Rectal smooth muscle tissue (tissue), 1 donor: ENCODE measurements around the gene ABO.
"Not testable (repeated sequence)": the region's sequence is repeated elsewhere in the genome, so short reads cannot be mapped to it uniquely, and the experiment has no call there.

ENCODE experiments used
- H3K27ac ChIP-seq: one replicate; pipeline ENCODE4 v1.7.0; 2013; ENCODE audit warnings: low read depth, low read length, inconsistent platforms
- H3K27me3 ChIP-seq: one replicate; pipeline ENCODE4 v1.7.0; 2013; ENCODE audit warnings: low read length; ENCODE audit not compliant: control insufficient read depth, insufficient read depth
- H3K36me3 ChIP-seq: one replicate; pipeline ENCODE4 v1.7.0; 2013; ENCODE audit warnings: low read length; ENCODE audit not compliant: control insufficient read depth, insufficient read depth
- H3K4me1 ChIP-seq: one replicate; pipeline ENCODE4 v1.7.0; 2013; ENCODE audit warnings: low read length; ENCODE audit not compliant: control insufficient read depth, insufficient read depth
- H3K4me3 ChIP-seq: one replicate; pipeline ENCODE4 v1.7.0; 2013; ENCODE audit warnings: low read length
- H3K9ac ChIP-seq: one replicate; pipeline ENCODE4 v1.7.0; 2013; ENCODE audit warnings: low read length

Gene ABO

GRCh38 chr9:133218049-133218975 is 56.7 kb downstream of the ABO start:
- H3K27ac ChIP-seq, H3K36me3 ChIP-seq, H3K27me3 ChIP-seq, H3K4me3 ChIP-seq, H3K4me1 ChIP-seq, H3K9ac ChIP-seq: not testable (repeated sequence)

GRCh38 chr9:133217333-133217988 is 57.5 kb downstream of the ABO start:
- not testable (repeated sequence) for H3K4me3 ChIP-seq, H3K36me3 ChIP-seq, H3K27me3 ChIP-seq, H3K9ac ChIP-seq, H3K27ac ChIP-seq, H3K4me1 ChIP-seq

- not testable (repeated sequence) for H3K27ac ChIP-seq, H3K9ac ChIP-seq, H3K36me3 ChIP-seq, H3K27me3 ChIP-seq, H3K4me3 ChIP-seq, H3K4me1 ChIP-seq
Observed at GRCh38 chr9:133214276-133214675, 60.7 kb downstream of the ABO start.

GRCh38 chr9:133210609-133211008 is 64.4 kb downstream of the ABO start:
- Histone ChIP-seq H3K36me3 (no peaks in the 10 kb centered on the region), H3K9ac (no peak overlapping the region), H3K4me1 (no peaks in the 10 kb centered on the region), H3K27me3 (peaks cover 5% of the 10 kb centered on the region), H3K4me3 (no peak overlapping the region), H3K27ac (no peak overlapping the region)

- H3K4me1 ChIP-seq = no peaks in the 10 kb centered on the region
- H3K27me3 ChIP-seq = peaks cover 5% of the 10 kb centered on the region
- no peaks in the 10 kb centered on the region for H3K36me3 ChIP-seq
- H3K4me3 ChIP-seq = no peak overlapping the region
- no peak overlapping the region for H3K27ac ChIP-seq
- H3K9ac ChIP-seq = no peak overlapping the region
Observed at GRCh38 chr9:133210202-133210532, 64.8 kb downstream of the ABO start.

GRCh38 chr9:133209327-133210201 is 65.4 kb downstream of the ABO start:
- not testable (repeated sequence) for H3K36me3 ChIP-seq, H3K4me1 ChIP-seq, H3K27me3 ChIP-seq, H3K27ac ChIP-seq, H3K4me3 ChIP-seq, H3K9ac ChIP-seq

- not testable (repeated sequence) for H3K27ac ChIP-seq, H3K9ac ChIP-seq, H3K27me3 ChIP-seq, H3K36me3 ChIP-seq, H3K4me1 ChIP-seq, H3K4me3 ChIP-seq
Observed at GRCh38 chr9:133208880-133209300, 66.1 kb downstream of the ABO start, which contains the start of gene OBP2B. TSS of gene OBP2B (minus strand) at chr9:133209250. CDS start at chr9:133209199, 51 bp downstream.

GRCh38 chr9:133208171-133208879 is 66.7 kb downstream of the ABO start:
- not testable (repeated sequence) for H3K4me1 ChIP-seq, H3K9ac ChIP-seq, H3K36me3 ChIP-seq, H3K27ac ChIP-seq, H3K4me3 ChIP-seq, H3K27me3 ChIP-seq

- Histone ChIP-seq H3K4me3 (no peak overlapping the region), H3K36me3 (no peaks in the 10 kb centered on the region), H3K27ac (no peak overlapping the region), H3K9ac (no peak overlapping the region), H3K27me3 (peaks cover 5% of the 10 kb centered on the region), H3K4me1 (no peaks in the 10 kb centered on the region)
Observed at GRCh38 chr9:133207540-133208170, 67.3 kb downstream of the ABO start.

GRCh38 chr9:133207021-133207531 is 67.9 kb downstream of the ABO start:
- Histone ChIP-seq H3K36me3 (no peaks in the 10 kb centered on the region), H3K27ac (no peak overlapping the region), H3K4me1 (no peaks in the 10 kb centered on the region), H3K4me3 (no peak overlapping the region), H3K9ac (no peak overlapping the region), H3K27me3 (peaks cover 5% of the 10 kb centered on the region)

GRCh38 chr9:133205996-133206931 is 68.7 kb downstream of the ABO start:
- Histone ChIP-seq H3K4me1 (no peaks in the 10 kb centered on the region), H3K27me3 (peaks cover 5% of the 10 kb centered on the region), H3K4me3 (no peak overlapping the region), H3K9ac (no peak overlapping the region), H3K36me3 (no peaks in the 10 kb centered on the region), H3K27ac (no peak overlapping the region)
